GM18505 (cell line): ENCODE measurements around the gene DHRS3.

Experiments used
- ATAC-seq: cut with Tn5 transposase; IDR thresholded peaks from one replicate; pipeline ENCODE4 v1.9.1; 2021; ENCODE audit not compliant: unreplicated experiment
- POLR2A ChIP-seq: IDR thresholded peaks from 4 replicates; pipeline ENCODE4 v1.6.1; 2011; ENCODE audit warnings: borderline replicate concordance; ENCODE audit not compliant: insufficient read depth, insufficient read length; ENCODE audit errors: extremely low read depth

DHRS3 gene

GRCh38 chr1:12580054-12580887, 37.7 kb downstream of the DHRS3 start:
- TF ChIP-seq POLR2A: no peak
- no peak for ATAC-seq

GRCh38 chr1:12578860-12579422, 39.1 kb downstream of the DHRS3 start:
- no peak for TF ChIP-seq POLR2A
- no peak for ATAC-seq

- ATAC-seq: no peak
- TF ChIP-seq POLR2A: no peak
These were observed 41.0 kb downstream of the DHRS3 start for GRCh38 chr1:12577020-12577419.

DNA sequence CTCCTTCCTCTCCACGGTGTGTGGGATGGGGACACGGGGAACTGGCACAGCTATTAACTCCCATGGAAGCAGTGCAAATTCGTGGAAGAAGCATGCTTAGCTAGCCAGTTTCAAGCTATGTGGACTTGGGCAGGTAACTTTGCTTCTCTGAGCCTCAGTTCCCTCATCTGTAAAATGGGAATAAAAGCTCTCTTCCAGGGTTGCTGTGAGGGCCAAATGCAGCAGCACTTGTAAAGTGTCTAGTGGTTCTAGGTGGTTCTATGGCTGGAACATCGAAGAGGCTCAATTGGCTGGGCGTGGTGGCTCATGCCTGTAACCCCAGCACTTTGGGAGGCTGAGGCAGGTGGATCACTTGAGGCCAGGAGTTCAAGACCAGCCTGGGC, 43.3 kb downstream of the DHRS3 start:
- no peak for ATAC-seq
- TF ChIP-seq POLR2A: no peak

GRCh38 chr1:12573015-12573825, 44.8 kb downstream of the DHRS3 start:
- no peak for ATAC-seq
- no peak for TF ChIP-seq POLR2A

GRCh38 chr1:12572522-12572921, 45.5 kb downstream of the DHRS3 start:
- no peak for ATAC-seq
- no peak for TF ChIP-seq POLR2A

- no peak for TF ChIP-seq POLR2A
- no peak for ATAC-seq
These were observed 47.7 kb downstream of the DHRS3 start for GRCh38 chr1:12570291-12570690.

DNA sequence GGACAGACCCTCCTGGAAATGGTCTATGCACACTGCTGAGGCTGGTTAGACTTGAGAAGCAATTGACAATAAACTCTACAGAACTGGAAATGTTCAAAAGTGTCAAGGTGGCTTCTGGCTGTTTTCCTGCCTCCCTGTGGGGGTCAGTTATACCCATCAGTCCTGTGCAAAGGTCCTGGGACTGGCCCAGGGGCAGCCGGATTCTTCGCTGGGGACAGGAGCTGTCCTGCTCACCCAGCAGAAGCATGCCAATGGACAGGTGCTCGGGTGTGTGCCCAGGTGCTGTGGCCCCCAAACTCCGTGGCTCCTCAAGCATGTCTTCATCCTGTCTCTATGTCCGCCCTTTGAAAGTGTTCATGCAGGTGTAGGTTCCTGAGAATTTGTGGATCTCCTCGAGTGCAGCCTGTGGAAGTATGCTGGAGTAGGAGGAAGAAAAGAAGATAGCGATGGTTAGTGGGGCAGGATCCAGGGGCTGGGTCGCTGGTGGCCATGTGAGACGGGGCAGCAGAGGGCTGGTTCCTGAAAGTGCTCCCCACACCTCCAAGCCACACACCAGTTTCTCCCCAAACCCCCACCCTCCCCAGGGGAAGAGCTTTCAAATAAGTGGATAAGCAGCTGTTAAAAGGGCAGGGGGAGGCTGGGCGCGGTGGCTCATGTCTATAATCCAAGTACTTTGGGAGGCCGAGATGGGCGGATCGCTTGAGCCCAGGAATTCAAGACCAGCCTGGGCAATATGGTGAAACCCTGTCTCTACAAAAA, 49.8 kb downstream of the DHRS3 start:
- no peak for TF ChIP-seq POLR2A
- no peak for ATAC-seq

DNA sequence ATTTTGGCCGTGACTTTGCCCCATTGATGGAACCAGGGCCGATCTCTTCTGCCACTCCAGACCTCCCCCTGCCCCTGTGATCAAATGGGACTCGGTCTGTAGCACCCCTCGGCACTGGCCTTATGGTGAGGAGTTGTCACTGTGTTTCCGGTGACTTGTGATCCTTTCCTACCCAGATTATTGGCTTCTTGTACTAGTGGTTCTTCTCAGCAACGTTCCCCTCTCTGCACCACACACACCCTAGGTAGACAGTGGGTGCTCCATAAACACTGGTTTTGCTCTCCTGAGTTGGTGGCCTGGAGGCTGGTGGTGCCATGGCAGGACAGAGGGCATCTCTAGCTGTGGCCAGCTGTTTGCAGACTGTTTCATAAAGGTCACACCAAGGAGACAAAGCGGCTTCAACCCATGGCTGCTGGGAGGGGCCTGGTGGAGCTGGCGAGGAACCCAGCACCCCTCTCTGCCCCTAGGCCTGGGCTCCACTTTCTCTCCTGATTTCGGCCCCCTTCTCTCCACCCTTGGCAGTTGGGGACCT, 50.7 kb downstream of the DHRS3 start:
- ATAC-seq: no peak
- no peak for TF ChIP-seq POLR2A

- no peak for TF ChIP-seq POLR2A
- ATAC-seq: no peak
These were observed 51.3 kb downstream of the DHRS3 start for GRCh38 chr1:12566484-12567287.

DNA sequence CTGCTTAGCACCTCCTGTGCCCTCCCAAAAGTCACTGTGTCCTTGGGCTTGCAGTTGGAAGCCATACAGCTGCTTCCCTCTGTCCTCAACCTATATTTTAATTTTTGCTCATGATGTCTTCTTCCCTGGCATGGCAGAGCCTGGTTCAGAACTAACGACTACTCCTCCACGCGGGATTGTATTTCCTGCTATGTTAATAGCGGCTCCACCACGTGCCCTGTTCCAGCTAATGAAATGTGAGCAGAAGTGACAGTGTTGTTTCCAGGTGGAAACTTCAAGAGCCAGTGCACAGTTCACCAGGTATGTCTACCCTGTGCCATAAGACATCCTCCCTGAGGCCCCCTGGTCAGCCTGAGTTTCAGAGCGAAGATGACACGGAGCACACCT, 52.1 kb downstream of the DHRS3 start:
- TF ChIP-seq POLR2A: no peak
- ATAC-seq: no peak
